SHP77 treated with DMSO at 0.1 percent for 48 hours (cell line): ENCODE results near the gene PDE6D.

ENCODE experiments used
- DNase-seq: peaks from one replicate; lab custom pipeline; 2025; lab: John Stamatoyannopoulos, UW

PDE6D gene

GRCh38 chr2:231682603-231683291 is 98.3 kb downstream of the PDE6D start:
- peak; percentile 39 for DNase-seq
